K562 (cell line): ENCODE results near the gene DNAH8. TPM values are rescaled to one million over a fixed set of nuclear protein-coding genes. Genes with fewer than 3 reads are reported as not detected.

Source experiments
- CHD2 ChIP-seq: IDR thresholded peaks from 2 replicates; pipeline ENCODE4 v1.6.1; 2011; ENCODE audit warnings: low read depth, low read length
- FOXJ2 ChIP-seq: fragments of 200-800 bp; sonication (Bioruptor generic); IDR thresholded peaks from 2 replicates; pipeline ENCODE4 v1.6.1; 2016; ENCODE audit warnings: missing genetic modification characterization, missing compliant biosample characterization
- HLTF ChIP-seq: fragments of 450-650 bp; IDR thresholded peaks from 2 replicates; pipeline ENCODE4 v1.6.1; 2016
- MTA3 ChIP-seq: fragments of 450-650 bp; formaldehyde crosslinking; IDR thresholded peaks from 2 replicates; pipeline ENCODE4 v1.6.1; 2017; ENCODE audit warnings: mild to moderate bottlenecking, borderline replicate concordance
- MTF1 ChIP-seq: fragments of 250-450 bp; sonication (Bioruptor Pico); IDR thresholded peaks from 2 replicates; pipeline ENCODE4 v1.9.0; 2021; ENCODE audit warnings: moderate library complexity, mild to moderate bottlenecking, inconsistent platforms, borderline replicate concordance
- NBN ChIP-seq: fragments of 450-650 bp; IDR thresholded peaks from 2 replicates; pipeline ENCODE4 v1.6.1; 2016; ENCODE audit warnings: low read depth, mild to moderate bottlenecking
- PYGO2 ChIP-seq: fragments of 450-650 bp; IDR thresholded peaks from 2 replicates; pipeline ENCODE4 v1.6.1; 2016; ENCODE audit warnings: mild to moderate bottlenecking, missing genetic modification characterization, moderate library complexity, missing compliant biosample characterization
- RBM25 ChIP-seq: fragments of 200-400 bp; formaldehyde crosslinking; IDR thresholded peaks from 2 replicates; pipeline ENCODE4 v1.6.1; 2018; ENCODE audit warnings: low read length, low read depth, moderate library complexity; ENCODE audit not compliant: severe bottlenecking
- SMARCA4 ChIP-seq: fragments of 450-650 bp; IDR thresholded peaks from 2 replicates; pipeline ENCODE4 v1.6.1; 2016
- YY1 ChIP-seq, 3 experiments: IDR thresholded peaks; 2 replicates each; pipeline ENCODE4 v1.6.1; 2011; ENCODE audit warnings: low read length in 2 of 3, mild to moderate bottlenecking in 2 of 3, moderate library complexity in 2 of 3, borderline replicate concordance in 1 of 3, control low read depth in 1 of 3, low read depth in 1 of 3; ENCODE audit not compliant: insufficient read depth in 3 of 3, insufficient replicate concordance in 2 of 3, control insufficient read depth in 1 of 3, insufficient read length in 1 of 3; ENCODE audit errors: extremely low read depth in 1 of 3
- ZBTB40 ChIP-seq, 2 experiments: fragments of 450-650 bp in 1 of 2; sonication (generic) in 1 of 2; formaldehyde crosslinking in 1 of 2; IDR thresholded peaks; 2 replicates each; pipeline versions ENCODE4 v1.7.1 to v1.9.0; 2016 to 2022; ENCODE audit warnings: inconsistent platforms in 1 of 2, mild to moderate bottlenecking in 1 of 2, missing genetic modification reagents in 1 of 2
- ZFP91 ChIP-seq: sonication (generic); formaldehyde crosslinking; IDR thresholded peaks from 2 replicates; pipeline ENCODE4 v1.8.0; 2022; ENCODE audit warnings: mild to moderate bottlenecking, missing genetic modification reagents
- polyA plus RNA-seq, 8 experiments: library from polyadenylated mRNA; depleted of rRNA in 4 of 8; stranded (reverse) in 5 of 8; unstranded in 3 of 8; fragments of >200 nt; fragmentation: Nextera tagmentation in 2 of 8; fragmentation: Illumina TruSeq in 1 of 8; extraction: Ambion mirVana in 2 of 8; extraction: Trizol in 1 of 8; gene quantifications; 2 replicates each; pipeline versions ENCODE4 v1.2.1 to v1.2.3, GENCODE V29; 2011 to 2014; ENCODE audit warnings: inconsistent platforms in 1 of 8, missing spikeins in 1 of 8
- total RNA-seq, 7 experiments: library from RNA; depleted of rRNA in 6 of 7; stranded (reverse); fragments of >200 nt in 6 of 7; fragmentation: Illumina TruSeq in 2 of 7; extraction: Trizol in 2 of 7; gene quantifications; 2 replicates each; pipeline versions ENCODE4 v1.2.1 to v1.2.3, GENCODE V29; 2011 to 2021; ENCODE audit warnings: low replicate concordance in 1 of 7
- TF ChIP-seq, protein P1 (sequence below): fragments of 250-450 bp; sonication (Bioruptor Pico); IDR thresholded peaks from 2 replicates; pipeline ENCODE4 v1.5.0; 2020; ENCODE audit warnings: mild to moderate bottlenecking, borderline replicate concordance

Gene DNAH8
- total and polyA plus RNA-seq, 9 of the 15 experiments (the other 6 are each of a cell fraction or from before 2014, with no cell fraction given) = 1.2 to 4.2 (median 2.9) TPM

GRCh38 chr6:39007575-39007974 lies 292.5 kb downstream of the DNAH8 start (continued):
- TF ChIP-seq, protein P1, sequence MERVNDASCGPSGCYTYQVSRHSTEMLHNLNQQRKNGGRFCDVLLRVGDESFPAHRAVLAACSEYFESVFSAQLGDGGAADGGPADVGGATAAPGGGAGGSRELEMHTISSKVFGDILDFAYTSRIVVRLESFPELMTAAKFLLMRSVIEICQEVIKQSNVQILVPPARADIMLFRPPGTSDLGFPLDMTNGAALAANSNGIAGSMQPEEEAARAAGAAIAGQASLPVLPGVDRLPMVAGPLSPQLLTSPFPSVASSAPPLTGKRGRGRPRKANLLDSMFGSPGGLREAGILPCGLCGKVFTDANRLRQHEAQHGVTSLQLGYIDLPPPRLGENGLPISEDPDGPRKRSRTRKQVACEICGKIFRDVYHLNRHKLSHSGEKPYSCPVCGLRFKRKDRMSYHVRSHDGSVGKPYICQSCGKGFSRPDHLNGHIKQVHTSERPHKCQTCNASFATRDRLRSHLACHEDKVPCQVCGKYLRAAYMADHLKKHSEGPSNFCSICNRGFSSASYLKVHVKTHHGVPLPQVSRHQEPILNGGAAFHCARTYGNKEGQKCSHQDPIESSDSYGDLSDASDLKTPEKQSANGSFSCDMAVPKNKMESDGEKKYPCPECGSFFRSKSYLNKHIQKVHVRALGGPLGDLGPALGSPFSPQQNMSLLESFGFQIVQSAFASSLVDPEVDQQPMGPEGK (CRISPR knock-in tag) = no peak
- TF ChIP-seq ZFP91 (CRISPR knock-in tag) = no peak
- TF ChIP-seq CHD2 = no peak
- TF ChIP-seq PYGO2 = no peak
- TF ChIP-seq YY1 (IDR thresholded peaks at IDR 0.05; ENCODE audit: borderline replicate concordance in 1 of 3, control insufficient read depth in 1 of 3, extremely low read depth in 1 of 3, insufficient read depth in 3 of 3, insufficient read length in 1 of 3, insufficient replicate concordance in 2 of 3, low read depth in 1 of 3, low read length in 2 of 3) = no peak
- TF ChIP-seq MTF1 (CRISPR knock-in tag) = no peak
- TF ChIP-seq RBM25 = no peak
- TF ChIP-seq ZBTB40 (IDR thresholded peaks at IDR 0.05) = no peak
- no peak for TF ChIP-seq ZBTB40 (CRISPR knock-in tag; IDR thresholded peaks at IDR 0.05)
- 0 out of 2 replicates have a peak, but pooled peaks have one; percentile 59 for TF ChIP-seq HLTF
- TF ChIP-seq FOXJ2 (tag) = no peak
- peak; percentile 96 for TF ChIP-seq SMARCA4
- TF ChIP-seq NBN = 0 out of 2 replicates have a peak, but pooled peaks have one; percentile 47
- TF ChIP-seq MTA3 = 0 out of 2 replicates have a peak, but pooled peaks have one; percentile 40
